Skeletal muscle tissue (tissue), 4 donors: ENCODE data around the gene AFAP1. TPM values are rescaled to one million over a fixed set of nuclear protein-coding genes. Genes with fewer than 3 reads are reported as not detected.
A peak's percentile ranks its signal among the peaks of the same experiment; 100 is the strongest.

Experiments
- H3K27ac ChIP-seq: one replicate; pipeline ENCODE4 v1.7.0; 2013; ENCODE audit warnings: mild to moderate bottlenecking, low read depth, low read length, inconsistent platforms
- H3K27me3 ChIP-seq, 3 donors: one replicate each; pipeline ENCODE4 v1.7.0; 2013; ENCODE audit warnings: low read length in 3 of 3; ENCODE audit not compliant: control insufficient read depth in 3 of 3, insufficient read depth in 3 of 3
- H3K36me3 ChIP-seq, 3 donors: one replicate each; pipeline ENCODE4 v1.7.0; 2013; ENCODE audit warnings: low read length in 3 of 3; ENCODE audit not compliant: control insufficient read depth in 3 of 3, insufficient read depth in 3 of 3
- H3K4me1 ChIP-seq, 3 donors: one replicate each; pipeline ENCODE4 v1.7.0; 2013; ENCODE audit warnings: low read length in 3 of 3, mild to moderate bottlenecking in 3 of 3; ENCODE audit not compliant: control insufficient read depth in 3 of 3, insufficient read depth in 3 of 3
- H3K4me3 ChIP-seq, 3 donors: one replicate each; pipeline ENCODE4 v1.7.0; 2013; ENCODE audit warnings: low read length in 3 of 3
- H3K9ac ChIP-seq, 3 donors: one replicate each; pipeline ENCODE4 v1.7.0; 2013; ENCODE audit warnings: low read length in 3 of 3, mild to moderate bottlenecking in 3 of 3, moderate library complexity in 2 of 3, low read depth in 1 of 3
- H3K9me3 ChIP-seq, 3 donors: one replicate each; pipeline ENCODE4 v1.7.0; 2013; ENCODE audit warnings: low read length in 3 of 3; ENCODE audit not compliant: control insufficient read depth in 3 of 3
- total RNA-seq: library from RNA; depleted of rRNA; stranded (reverse); fragments of >200 nt; gene quantifications from one replicate; pipeline ENCODE4 v1.2.3, GENCODE V29; 2014
- donor health status: Osteomylitis.

Gene AFAP1
- total RNA-seq, 1 donor from 2014 or later, result 29.2 TPM

- peaks cover 0 to 9% (median 8%) of the 10 kb centered on the region in 3 donors for H3K36me3 ChIP-seq
Measured at GRCh38 chr4:7853271-7853670, 86.4 kb downstream of the AFAP1 start.

GRCh38 chr4:7852568-7853185 lies 87.0 kb downstream of the AFAP1 start:
- no peaks in the 10 kb centered on the region for H3K27me3 ChIP-seq

More at GRCh38 chr4:7853271-7853670, 86.4 kb downstream of the AFAP1 start:
- H3K27ac ChIP-seq, result no peak overlapping the region
- no peaks in the 10 kb centered on the region for H3K27me3 ChIP-seq
- no peaks in the 10 kb centered on the region for H3K9me3 ChIP-seq
- H3K9ac ChIP-seq, result no peak overlapping the region
- H3K4me3 ChIP-seq, result no peak overlapping the region
- H3K4me1 ChIP-seq, result peaks cover 25 to 46% (median 30%) of the 10 kb centered on the region in 3 donors

GRCh38 chr4:7850489-7850888 lies 89.2 kb downstream of the AFAP1 start:
- Histone ChIP-seq H3K36me3 (peaks cover 0 to 9% (median 9%) of the 10 kb centered on the region in 3 donors), H3K4me3 (no peak overlapping the region), H3K9me3 (no peaks in the 10 kb centered on the region), H3K9ac (no peak overlapping the region), H3K27me3 (no peaks in the 10 kb centered on the region), H3K27ac (no peak overlapping the region), H3K4me1 (peaks cover 10 to 24% (median 14%) of the 10 kb centered on the region in 3 donors)

More at GRCh38 chr4:7852568-7853185, 87.0 kb downstream of the AFAP1 start:
- H3K27ac ChIP-seq, result no peak overlapping the region
- H3K4me1 ChIP-seq, result peaks cover 23 to 41% (median 24%) of the 10 kb centered on the region in 3 donors
- H3K9me3 ChIP-seq, result no peaks in the 10 kb centered on the region
- H3K4me3 ChIP-seq, result no peak overlapping the region
- no peak overlapping the region for H3K9ac ChIP-seq
- H3K36me3 ChIP-seq, result peaks cover 0 to 9% (median 9%) of the 10 kb centered on the region in 3 donors

DNA sequence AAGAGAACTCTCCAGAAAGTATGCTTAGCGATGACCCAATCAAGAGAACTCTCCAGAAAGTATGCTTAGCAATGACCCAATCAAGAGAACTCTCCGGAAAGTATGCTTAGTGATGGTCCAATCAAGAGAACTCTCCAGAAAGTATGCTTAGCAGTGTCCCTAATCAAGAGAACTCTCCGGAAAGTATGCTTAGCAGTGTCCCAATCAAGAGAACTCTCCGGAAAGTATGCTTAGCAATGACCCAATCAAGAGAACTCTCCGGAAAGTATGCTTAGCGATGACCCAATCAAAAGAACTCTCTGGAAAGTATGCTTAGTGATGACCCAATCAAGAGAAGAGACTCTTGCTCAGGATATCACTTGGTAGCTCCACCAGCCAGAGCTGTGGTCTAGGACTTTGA lies 92.5 kb downstream of the AFAP1 start:
- H3K27ac ChIP-seq, result no peak overlapping the region
- no peak overlapping the region for H3K9ac ChIP-seq
- peaks cover 0 to 9% (median 5%) of the 10 kb centered on the region in 3 donors for H3K36me3 ChIP-seq
- peaks cover 15 to 18% (median 15%) of the 10 kb centered on the region in 3 donors for H3K4me1 ChIP-seq
- no peak overlapping the region for H3K4me3 ChIP-seq
- H3K27me3 ChIP-seq, result no peaks in the 10 kb centered on the region
- H3K9me3 ChIP-seq, result no peaks in the 10 kb centered on the region

GRCh38 chr4:7845493-7846128 lies 94.0 kb downstream of the AFAP1 start:
- Histone ChIP-seq H3K4me1 (peaks cover 15% of the 10 kb centered on the region in 3 donors), H3K27ac (no peak overlapping the region), H3K4me3 (no peak overlapping the region), H3K9me3 (no peaks in the 10 kb centered on the region), H3K9ac (no peak overlapping the region), H3K27me3 (no peaks in the 10 kb centered on the region), H3K36me3 (peaks cover 0 to 5% (median 4%) of the 10 kb centered on the region in 3 donors)

- Histone ChIP-seq H3K36me3 (peaks cover 0 to 4% (median 2%) of the 10 kb centered on the region in 3 donors), H3K9ac (no peak overlapping the region), H3K9me3 (no peaks in the 10 kb centered on the region), H3K4me3 (no peak overlapping the region), H3K27ac (peak overlapping the region; percentile 58), H3K4me1 (peaks cover 15% of the 10 kb centered on the region in 3 donors), H3K27me3 (no peaks in the 10 kb centered on the region)
Measured at GRCh38 chr4:7844594-7844991, 95.1 kb downstream of the AFAP1 start.

DNA sequence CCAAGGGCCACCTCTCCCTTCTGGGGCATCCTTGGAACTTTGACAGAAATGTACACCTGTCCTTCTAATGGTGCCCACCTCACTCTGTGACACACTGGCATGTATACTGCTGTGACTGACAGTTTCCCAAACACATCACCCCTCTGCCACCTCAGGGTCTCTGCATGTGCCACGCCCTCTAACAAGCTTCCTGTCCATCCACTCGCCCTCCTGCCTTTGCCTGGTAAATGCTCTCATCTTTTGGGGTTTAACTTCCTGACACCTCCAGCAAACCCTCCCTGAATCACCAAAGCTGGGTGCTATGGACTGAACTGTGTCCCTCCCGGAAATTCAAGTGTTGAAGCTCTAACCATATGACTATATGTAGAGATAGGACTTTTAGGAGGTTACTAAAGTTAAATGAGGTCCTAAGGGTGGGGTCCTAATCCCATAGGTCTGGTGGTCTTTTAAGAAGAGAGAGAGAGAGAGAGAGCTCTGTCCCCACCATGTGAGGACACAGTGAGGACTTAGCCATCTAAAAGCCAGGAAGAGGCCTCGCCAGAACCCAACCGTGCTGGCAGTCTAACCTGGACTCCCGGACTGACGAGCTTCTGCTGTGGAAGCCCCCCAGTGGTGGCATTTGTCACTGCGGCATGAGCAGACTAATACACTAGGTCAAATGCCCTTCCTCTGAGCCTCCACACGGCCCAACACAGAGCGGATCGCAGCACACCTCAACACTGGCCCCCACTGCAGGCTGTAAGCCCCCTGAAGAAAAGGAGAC lies 95.6 kb downstream of the AFAP1 start:
- Histone ChIP-seq H3K36me3 (peaks cover 0 to 4% (median 0%) of the 10 kb centered on the region in 3 donors), H3K4me3 (no peak overlapping the region), H3K9ac (no peak overlapping the region), H3K4me1 (peaks cover 15% of the 10 kb centered on the region in 3 donors), H3K9me3 (no peaks in the 10 kb centered on the region), H3K27me3 (no peaks in the 10 kb centered on the region), H3K27ac (peak overlapping the region; percentile 58)

DNA sequence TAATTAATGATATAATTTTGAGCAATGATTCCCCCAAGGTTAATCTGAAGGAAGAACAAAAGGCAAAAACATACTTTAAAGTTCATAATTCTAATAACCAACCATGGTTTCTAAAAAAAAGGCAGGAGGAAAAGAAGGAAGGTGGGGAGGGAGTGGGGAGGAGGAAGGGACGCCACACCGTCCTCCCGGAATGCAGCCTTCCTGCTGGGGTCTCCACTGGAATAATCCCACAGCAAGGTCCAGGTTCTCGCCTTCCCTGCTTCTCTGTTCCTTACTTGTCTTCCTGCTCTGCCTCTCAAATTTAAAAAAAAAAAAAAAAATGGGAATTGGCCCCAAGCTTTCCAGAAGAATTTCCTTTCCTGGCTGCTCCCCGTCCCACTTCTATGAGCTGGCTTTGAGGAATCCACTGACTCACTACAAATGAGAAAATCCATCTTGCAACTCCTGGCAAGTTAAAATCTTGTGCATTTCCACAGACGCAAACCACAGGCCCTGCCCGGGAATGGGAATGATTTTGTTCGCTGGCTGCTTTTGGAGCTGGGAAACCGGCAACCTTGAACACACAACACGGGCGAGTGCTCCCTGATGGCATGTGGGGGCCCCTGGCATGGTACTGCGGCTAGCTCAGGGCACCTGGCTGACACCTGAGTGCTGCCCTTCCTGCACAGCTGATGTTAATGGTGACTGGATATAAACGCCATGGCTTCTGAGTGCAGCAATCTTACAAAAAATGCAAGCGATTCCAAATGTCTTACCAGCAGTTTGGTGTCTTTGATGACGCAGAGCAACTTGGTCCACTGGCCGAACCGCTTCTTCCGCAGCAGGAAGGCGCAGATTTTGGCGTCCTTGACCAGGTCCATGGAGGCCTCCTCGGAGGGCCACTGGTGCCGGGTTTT lies 97.0 kb downstream of the AFAP1 start:
- H3K9ac ChIP-seq, result no peak overlapping the region

GRCh38 chr4:7841894-7842293 lies 97.8 kb downstream of the AFAP1 start:
- H3K27me3 ChIP-seq, result no peaks in the 10 kb centered on the region
- no peak overlapping the region for H3K4me3 ChIP-seq
- H3K27ac ChIP-seq, result peak overlapping the region; percentile 58
- H3K36me3 ChIP-seq, result peaks cover 0 to 8% (median 8%) of the 10 kb centered on the region in 3 donors
- H3K4me1 ChIP-seq, result peaks cover 15% of the 10 kb centered on the region in 3 donors
- no peak overlapping the region for H3K9ac ChIP-seq
- no peaks in the 10 kb centered on the region for H3K9me3 ChIP-seq

More for the DNA sequence above, 97.0 kb downstream of the AFAP1 start:
- peak overlapping the region; percentile 58 for H3K27ac ChIP-seq
- H3K4me1 ChIP-seq, result peaks cover 15% of the 10 kb centered on the region in 3 donors
- peaks cover 0 to 5% (median 2%) of the 10 kb centered on the region in 3 donors for H3K36me3 ChIP-seq
- H3K4me3 ChIP-seq, result no peak overlapping the region
- no peaks in the 10 kb centered on the region for H3K9me3 ChIP-seq
- H3K27me3 ChIP-seq, result no peaks in the 10 kb centered on the region
